Epidermal melanocyte (primary cell): Measurements from ENCODE around the gene SPTB.
A peak's percentile ranks its signal among the peaks of the same experiment; 100 is the strongest.

Source experiments
- DNase-seq: peaks from one replicate; pipeline ENCODE4 v3.0.0; 2011; ENCODE audit warnings: low spot score; ENCODE audit not compliant: insufficient read length

The SPTB gene

GRCh38 chr14:64767215-64767964, 112.3 kb downstream of the SPTB start:
- no peak for DNase-seq

GRCh38 chr14:64766430-64767151, 113.1 kb downstream of the SPTB start:
- no peak for DNase-seq

GRCh38 chr14:64765740-64766302, 113.9 kb downstream of the SPTB start:
- DNase-seq: no peak

GRCh38 chr14:64764641-64765520, 114.8 kb downstream of the SPTB start:
- DNase-seq: peak; percentile 83

- DNase-seq: no peak
Observed at GRCh38 chr14:64763801-64764621, 115.7 kb downstream of the SPTB start.

GRCh38 chr14:64763085-64763782, 116.5 kb downstream of the SPTB start:
- no peak for DNase-seq

GRCh38 chr14:64762044-64763034, 117.4 kb downstream of the SPTB start:
- peak; percentile 72 for DNase-seq

GRCh38 chr14:64761441-64762043, 118.2 kb downstream of the SPTB start:
- no peak for DNase-seq

- DNase-seq: no peak
Observed at GRCh38 chr14:64760916-64761315, 118.8 kb downstream of the SPTB start.

GRCh38 chr14:64760146-64760755, 119.5 kb downstream of the SPTB start:
- no peak for DNase-seq

GRCh38 chr14:64759555-64759938, 120.2 kb downstream of the SPTB start:
- no peak for DNase-seq

- peak; percentile 66 for DNase-seq
Observed at GRCh38 chr14:64758691-64759554, 120.8 kb downstream of the SPTB start.

GRCh38 chr14:64758025-64758521, 121.6 kb downstream of the SPTB start:
- no peak for DNase-seq

GRCh38 chr14:64757601-64758000, 122.1 kb downstream of the SPTB start:
- no peak for DNase-seq

GRCh38 chr14:64756712-64757111, 123.0 kb downstream of the SPTB start:
- no peak for DNase-seq

GRCh38 chr14:64755781-64756221, 123.9 kb downstream of the SPTB start:
- no peak for DNase-seq

GRCh38 chr14:64754685-64755084, 125.0 kb downstream of the SPTB start:
- DNase-seq: no peak
